AG04449 (cell line): ENCODE measurements around the gene RNF126.
"Not testable (repeated sequence)": the region's sequence is repeated elsewhere in the genome, so short reads cannot be mapped to it uniquely, and the experiment has no call there.

ENCODE experiments used
- CTCF ChIA-PET: fragments of 350-600 bp; formaldehyde crosslinking; extraction: SDS; loops from one replicate; lab custom pipeline; 2021; ENCODE audit warnings: antibody characterized with exemption; lab: Yijun Ruan, JAX
- POLR2A ChIA-PET: fragments of 400-600, 350-600 bp; formaldehyde crosslinking; extraction: SDS; loops from one replicate; lab custom pipeline; 2020; ENCODE audit warnings: antibody characterized with exemption, inconsistent platforms; lab: Yijun Ruan, JAX
- DNase-seq: peaks from one replicate; pipeline ENCODE4 v3.0.0-alpha.2; 2010; ENCODE audit warnings: low read depth, low spot score
- H3K4me3 ChIP-seq: 2 replicates; pipeline ENCODE4 v1.5.1; 2011; ENCODE audit warnings: low read depth, mild to moderate bottlenecking, control low read depth, low read length
- CTCF ChIP-seq: IDR thresholded peaks from one replicate; pipeline ENCODE4 v1.5.1; 2011; ENCODE audit warnings: mild to moderate bottlenecking, moderate library complexity, low read length, control low read depth, inconsistent platforms; ENCODE audit not compliant: insufficient read depth; ENCODE audit errors: missing control alignments

RNF126 gene

GRCh38 chr19:621819-622218 lies 41.2 kb downstream of the RNF126 start:
- no peak overlapping the region for H3K4me3 ChIP-seq
- ChIA-PET POLR2A (no interaction called here), CTCF (no interaction called here)
- TF ChIP-seq CTCF = no peak
- DNase-seq = no peak

GRCh38 chr19:621191-621590 lies 41.8 kb downstream of the RNF126 start:
- POLR2A ChIA-PET = not testable (repeated sequence)

GRCh38 chr19:620166-620862 lies 42.7 kb downstream of the RNF126 start:
- ChIA-PET POLR2A (no interaction called here), CTCF (no interaction called here)
- no peak for TF ChIP-seq CTCF
- no peak for DNase-seq
- H3K4me3 ChIP-seq = no peak overlapping the region

More at GRCh38 chr19:621191-621590, 41.8 kb downstream of the RNF126 start:
- DNase-seq, H3K4me3 ChIP-seq, CTCF ChIA-PET: not testable (repeated sequence)

GRCh38 chr19:619286-620002 lies 43.6 kb downstream of the RNF126 start:
- H3K4me3 ChIP-seq = no peak overlapping the region
- CTCF ChIA-PET = no interaction called here
- no peak for TF ChIP-seq CTCF
- DNase-seq = no peak
- POLR2A ChIA-PET = no interaction called here

- DNase-seq = no peak
- no peak for TF ChIP-seq CTCF
- ChIA-PET POLR2A (no interaction called here), CTCF (no interaction called here)
- H3K4me3 ChIP-seq = no peak overlapping the region
These were observed 44.2 kb downstream of the RNF126 start for GRCh38 chr19:618674-619285.

- DNase-seq = no peak
- CTCF ChIA-PET = no interaction called here
- POLR2A ChIA-PET = no interaction called here
- H3K4me3 ChIP-seq = no peak overlapping the region
- TF ChIP-seq CTCF = no peak
These were observed 44.8 kb downstream of the RNF126 start for GRCh38 chr19:618247-618619.
